Adipocyte (in vitro differentiated cells): ENCODE measurements around the gene DNAAF9.
"Not testable (repeated sequence)": the region's sequence is repeated elsewhere in the genome, so short reads cannot be mapped to it uniquely, and the experiment has no call there.

Experiments used
- DNase-seq: peaks from one replicate; pipeline ENCODE4 v3.0.0-alpha.2; 2015; ENCODE audit warnings: low read depth
- H3K27me3 ChIP-seq: replicated peaks from 2 replicates; pipeline ENCODE4 v1.7.0; 2013; ENCODE audit warnings: mild to moderate bottlenecking, low read length, moderate library complexity; ENCODE audit not compliant: control insufficient read depth, insufficient read depth
- H3K36me3 ChIP-seq: 2 replicates; pipeline ENCODE4 v1.7.0; 2013; ENCODE audit warnings: low read length, mild to moderate bottlenecking, moderate library complexity; ENCODE audit not compliant: control insufficient read depth, insufficient read depth, severe bottlenecking
- H3K4me1 ChIP-seq: 2 replicates; pipeline ENCODE4 v1.7.0; 2013; ENCODE audit warnings: mild to moderate bottlenecking, low read length, moderate library complexity; ENCODE audit not compliant: control insufficient read depth, insufficient read depth
- H3K4me3 ChIP-seq: 2 replicates; pipeline ENCODE4 v1.7.0; 2013; ENCODE audit warnings: mild to moderate bottlenecking, low read length, moderate library complexity
- H3K9ac ChIP-seq: 2 replicates; pipeline ENCODE4 v1.7.0; 2013; ENCODE audit warnings: mild to moderate bottlenecking, low read length, moderate library complexity
- H3K9me3 ChIP-seq: 2 replicates; pipeline ENCODE4 v1.7.0; 2013; ENCODE audit warnings: mild to moderate bottlenecking, low read length, moderate library complexity; ENCODE audit not compliant: control insufficient read depth

Gene DNAAF9

GRCh38 chr20:3432844-3433243 lies 25.4 kb upstream of the DNAAF9 start:
- H3K4me1 ChIP-seq, result no peaks in the 10 kb centered on the region
- no peaks in the 10 kb centered on the region for H3K27me3 ChIP-seq
- no peak overlapping the region for H3K9ac ChIP-seq
- no peak overlapping the region for H3K4me3 ChIP-seq
- H3K9me3 ChIP-seq, result no peaks in the 10 kb centered on the region
- DNase-seq, result no peak
- H3K36me3 ChIP-seq, result no peaks in the 10 kb centered on the region

GRCh38 chr20:3431109-3431508 lies 23.6 kb upstream of the DNAAF9 start:
- peak; percentile 1 for DNase-seq
- Histone ChIP-seq H3K4me1 (no peaks in the 10 kb centered on the region), H3K9ac (no peak overlapping the region), H3K27me3 (no peaks in the 10 kb centered on the region), H3K4me3 (no peak overlapping the region), H3K36me3 (no peaks in the 10 kb centered on the region), H3K9me3 (no peaks in the 10 kb centered on the region)

GRCh38 chr20:3430376-3431069 lies 23.1 kb upstream of the DNAAF9 start:
- no peaks in the 10 kb centered on the region for H3K4me1 ChIP-seq
- H3K27me3 ChIP-seq, result no peaks in the 10 kb centered on the region
- DNase-seq, result no peak
- no peak overlapping the region for H3K9ac ChIP-seq
- H3K9me3 ChIP-seq, result no peaks in the 10 kb centered on the region
- no peak overlapping the region for H3K4me3 ChIP-seq
- no peaks in the 10 kb centered on the region for H3K36me3 ChIP-seq

- not testable (repeated sequence) for H3K4me1 ChIP-seq
Observed at GRCh38 chr20:3426766-3427165, 19.3 kb upstream of the DNAAF9 start.

GRCh38 chr20:3423126-3423525 lies 15.7 kb upstream of the DNAAF9 start:
- no peak for DNase-seq
- no peak overlapping the region for H3K4me3 ChIP-seq
- peaks cover 6% of the 10 kb centered on the region for H3K4me1 ChIP-seq
- H3K9me3 ChIP-seq, result no peaks in the 10 kb centered on the region
- H3K36me3 ChIP-seq, result no peaks in the 10 kb centered on the region
- H3K27me3 ChIP-seq, result no peaks in the 10 kb centered on the region
- no peak overlapping the region for H3K9ac ChIP-seq

More at GRCh38 chr20:3426766-3427165, 19.3 kb upstream of the DNAAF9 start:
- not testable (repeated sequence) for H3K9me3 ChIP-seq, DNase-seq, H3K36me3 ChIP-seq, H3K27me3 ChIP-seq, H3K9ac ChIP-seq, H3K4me3 ChIP-seq

- Histone ChIP-seq H3K36me3 (no peaks in the 10 kb centered on the region), H3K4me1 (peaks cover 7% of the 10 kb centered on the region), H3K27me3 (no peaks in the 10 kb centered on the region), H3K4me3 (no peak overlapping the region), H3K9me3 (no peaks in the 10 kb centered on the region), H3K9ac (no peak overlapping the region)
- no peak for DNase-seq
Observed at GRCh38 chr20:3421985-3422384, 14.5 kb upstream of the DNAAF9 start.

GRCh38 chr20:3420211-3420707 lies 12.8 kb upstream of the DNAAF9 start:
- Histone ChIP-seq H3K9me3 (peaks cover 3% of the 10 kb centered on the region), H3K4me1 (peaks cover 20% of the 10 kb centered on the region), H3K27me3 (no peaks in the 10 kb centered on the region), H3K4me3 (no peak overlapping the region), H3K9ac (no peak overlapping the region), H3K36me3 (no peaks in the 10 kb centered on the region)
- peak; percentile 33 for DNase-seq

GRCh38 chr20:3418161-3418560 lies 10.7 kb upstream of the DNAAF9 start:
- H3K9me3 ChIP-seq, H3K4me3 ChIP-seq, H3K9ac ChIP-seq, H3K27me3 ChIP-seq, H3K36me3 ChIP-seq, DNase-seq: not testable (repeated sequence)
- H3K4me1 ChIP-seq, result peaks cover 20% of the 10 kb centered on the region

- no peaks in the 10 kb centered on the region for H3K36me3 ChIP-seq
- peaks cover 15% of the 10 kb centered on the region for H3K4me1 ChIP-seq
- no peaks in the 10 kb centered on the region for H3K27me3 ChIP-seq
- peaks cover 3% of the 10 kb centered on the region for H3K9me3 ChIP-seq
- no peak overlapping the region for H3K9ac ChIP-seq
- no peak for DNase-seq
- no peak overlapping the region for H3K4me3 ChIP-seq
Observed at GRCh38 chr20:3414122-3414521, 6.7 kb upstream of the DNAAF9 start.

GRCh38 chr20:3413393-3413889 lies 6.0 kb upstream of the DNAAF9 start:
- no peak overlapping the region for H3K4me3 ChIP-seq
- peaks cover 3% of the 10 kb centered on the region for H3K9me3 ChIP-seq
- peaks cover 15% of the 10 kb centered on the region for H3K4me1 ChIP-seq
- no peaks in the 10 kb centered on the region for H3K36me3 ChIP-seq
- no peak overlapping the region for H3K9ac ChIP-seq
- DNase-seq, result no peak
- no peaks in the 10 kb centered on the region for H3K27me3 ChIP-seq

GRCh38 chr20:3412600-3413392 lies 5.3 kb upstream of the DNAAF9 start:
- H3K4me3 ChIP-seq, result no peak overlapping the region
- H3K4me1 ChIP-seq, result peaks cover 15% of the 10 kb centered on the region
- no peaks in the 10 kb centered on the region for H3K36me3 ChIP-seq
- H3K27me3 ChIP-seq, result no peaks in the 10 kb centered on the region
- DNase-seq, result no peak
- peaks cover 3% of the 10 kb centered on the region for H3K9me3 ChIP-seq
- no peak overlapping the region for H3K9ac ChIP-seq
